ENCODE results near the gene OR2D3.

GRCh38 chr11:6882751-6883150, 38.1 kb upstream of the OR2D3 start:
- TF ChIP-seq, protein P1, sequence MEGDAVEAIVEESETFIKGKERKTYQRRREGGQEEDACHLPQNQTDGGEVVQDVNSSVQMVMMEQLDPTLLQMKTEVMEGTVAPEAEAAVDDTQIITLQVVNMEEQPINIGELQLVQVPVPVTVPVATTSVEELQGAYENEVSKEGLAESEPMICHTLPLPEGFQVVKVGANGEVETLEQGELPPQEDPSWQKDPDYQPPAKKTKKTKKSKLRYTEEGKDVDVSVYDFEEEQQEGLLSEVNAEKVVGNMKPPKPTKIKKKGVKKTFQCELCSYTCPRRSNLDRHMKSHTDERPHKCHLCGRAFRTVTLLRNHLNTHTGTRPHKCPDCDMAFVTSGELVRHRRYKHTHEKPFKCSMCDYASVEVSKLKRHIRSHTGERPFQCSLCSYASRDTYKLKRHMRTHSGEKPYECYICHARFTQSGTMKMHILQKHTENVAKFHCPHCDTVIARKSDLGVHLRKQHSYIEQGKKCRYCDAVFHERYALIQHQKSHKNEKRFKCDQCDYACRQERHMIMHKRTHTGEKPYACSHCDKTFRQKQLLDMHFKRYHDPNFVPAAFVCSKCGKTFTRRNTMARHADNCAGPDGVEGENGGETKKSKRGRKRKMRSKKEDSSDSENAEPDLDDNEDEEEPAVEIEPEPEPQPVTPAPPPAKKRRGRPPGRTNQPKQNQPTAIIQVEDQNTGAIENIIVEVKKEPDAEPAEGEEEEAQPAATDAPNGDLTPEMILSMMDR (IDR thresholded peaks at IDR 0.05; ENCODE audit: insufficient read depth, low read length, poor library complexity, severe bottlenecking): no peak
- no peak for TF ChIP-seq EZH2phosphoT487 (conservative IDR thresholded peaks at IDR 0.05; ENCODE audit: low read length)

All from SU-DHL-6 (cell line).